BE2C (cell line): ENCODE data around the gene RAD23A.
"Not testable (repeated sequence)": the region's sequence is repeated elsewhere in the genome, so short reads cannot be mapped to it uniquely, and the experiment has no call there.

Experiments used
- DNase-seq: peaks from one replicate; pipeline ENCODE4 v3.0.0-alpha.2; 2020
- H3K27me3 ChIP-seq: fragments of 250-450 bp; sonication (Bioruptor Pico); 2 replicates; pipeline ENCODE4 v1.5.1; 2020; ENCODE audit warnings: mild to moderate bottlenecking
- H3K36me3 ChIP-seq: fragments of 250-450 bp; sonication (Bioruptor Pico); 2 replicates; pipeline ENCODE4 v1.5.1; 2020; ENCODE audit warnings: mild to moderate bottlenecking
- H3K4me1 ChIP-seq: fragments of 250-450 bp; sonication (Bioruptor Pico); 2 replicates; pipeline ENCODE4 v1.5.1; 2020
- H3K4me3 ChIP-seq: 2 replicates; pipeline ENCODE4 v1.5.1; 2011; ENCODE audit warnings: low read depth, low read length
- H3K9me3 ChIP-seq: fragments of 250-450 bp; sonication (Bioruptor Pico); 2 replicates; pipeline ENCODE4 v1.5.1; 2020
- CTCF ChIP-seq: IDR thresholded peaks from 2 replicates; pipeline ENCODE4 v1.5.1; 2012; ENCODE audit warnings: mild to moderate bottlenecking, low read depth, low read length

Gene RAD23A

DNA sequence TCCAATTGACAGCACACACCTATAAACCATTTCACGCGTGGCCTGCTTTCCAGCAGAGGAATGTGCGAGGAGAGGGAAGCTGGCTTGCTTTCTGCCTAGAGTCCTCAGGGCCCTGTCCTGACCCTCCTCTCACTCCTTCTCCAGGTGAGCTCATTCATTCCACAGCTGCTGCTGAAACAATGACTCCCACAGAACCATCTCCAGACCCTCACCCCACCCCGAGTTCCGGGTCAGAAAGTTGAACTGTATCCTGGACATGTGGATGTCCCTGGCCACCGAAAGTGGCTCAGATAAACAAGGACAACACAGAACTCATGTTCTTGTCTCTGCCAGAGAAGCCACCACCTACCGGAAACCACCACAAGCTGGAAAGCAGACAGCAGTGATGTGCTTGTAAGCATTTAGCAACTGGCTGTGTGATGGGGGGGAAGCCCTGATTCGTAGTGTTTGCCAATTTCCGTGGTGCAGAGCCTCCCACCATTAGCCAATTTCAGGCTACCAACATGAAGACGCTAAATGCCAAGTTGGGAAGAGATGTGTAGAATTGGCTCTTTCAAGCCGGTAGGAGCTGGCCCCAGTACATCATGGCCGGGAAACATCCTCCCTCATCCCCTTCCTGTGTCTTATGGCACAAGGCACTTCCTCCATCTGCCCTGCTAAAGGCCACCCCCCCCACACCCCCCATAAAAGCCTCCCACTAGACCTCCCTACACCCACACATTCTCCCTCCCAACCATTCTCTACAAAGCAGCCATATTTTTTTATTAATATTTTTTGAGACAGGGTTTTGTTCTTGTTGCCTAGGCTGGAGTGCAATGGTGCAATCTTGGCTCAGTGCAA, 31.6 kb upstream of the RAD23A start:
- no peak for DNase-seq

DNA sequence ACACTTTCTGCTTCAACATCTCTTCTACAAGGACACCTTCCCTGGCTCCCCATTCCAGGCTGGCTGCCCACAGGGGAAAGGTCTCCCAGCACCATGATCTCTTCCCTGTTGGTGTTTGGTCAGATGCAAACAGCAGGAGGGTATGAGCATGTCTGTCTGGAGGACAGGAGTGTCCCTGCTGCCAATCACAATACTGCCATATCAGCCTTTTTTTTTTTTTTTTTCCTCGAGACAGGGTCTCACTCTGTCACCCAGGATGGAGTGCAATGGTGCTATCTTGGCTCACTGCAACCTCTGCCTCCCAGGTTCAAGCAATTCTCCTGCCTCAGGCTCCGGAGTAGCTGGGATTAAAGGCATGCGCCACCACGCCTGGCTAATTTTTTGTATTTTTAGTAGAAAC, 29.8 kb upstream of the RAD23A start:
- peaks cover 11% of the 10 kb centered on the region for H3K4me1 ChIP-seq
- not testable (repeated sequence) for H3K9me3 ChIP-seq, H3K4me3 ChIP-seq, H3K36me3 ChIP-seq, H3K27me3 ChIP-seq, DNase-seq

More for the DNA sequence above, 31.6 kb upstream of the RAD23A start:
- Histone ChIP-seq H3K27me3 (no peaks in the 10 kb centered on the region), H3K9me3 (peaks cover 6% of the 10 kb centered on the region), H3K36me3 (no peaks in the 10 kb centered on the region), H3K4me3 (no peak overlapping the region), H3K4me1 (peaks cover 11% of the 10 kb centered on the region)
- TF ChIP-seq CTCF, result no peak

DNA sequence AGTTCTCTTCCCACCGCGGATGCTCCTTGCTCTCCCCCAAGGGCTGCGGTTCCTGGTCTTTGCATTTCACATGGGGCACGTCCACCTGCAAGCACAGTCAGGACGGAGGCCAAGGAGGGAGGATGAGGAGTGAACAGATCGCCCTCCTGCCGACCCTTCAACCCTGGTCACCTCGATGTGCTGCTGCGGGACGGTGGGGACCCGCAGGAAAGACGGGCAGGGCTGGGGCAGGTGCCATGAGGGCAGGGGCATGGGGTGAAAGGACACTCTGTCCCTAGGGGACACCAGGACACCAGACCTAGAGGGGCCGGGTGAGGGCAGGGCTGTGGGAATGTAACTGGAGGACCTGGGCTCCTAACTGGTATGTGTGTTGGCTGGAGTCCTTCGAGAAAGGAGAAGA, 27.4 kb upstream of the RAD23A start:
- Histone ChIP-seq H3K9me3 (peaks cover 6% of the 10 kb centered on the region), H3K27me3 (no peaks in the 10 kb centered on the region), H3K36me3 (peaks cover 10% of the 10 kb centered on the region), H3K4me1 (peaks cover 5% of the 10 kb centered on the region), H3K4me3 (no peak overlapping the region)
- TF ChIP-seq CTCF, result no peak
- DNase-seq, result no peak

DNA sequence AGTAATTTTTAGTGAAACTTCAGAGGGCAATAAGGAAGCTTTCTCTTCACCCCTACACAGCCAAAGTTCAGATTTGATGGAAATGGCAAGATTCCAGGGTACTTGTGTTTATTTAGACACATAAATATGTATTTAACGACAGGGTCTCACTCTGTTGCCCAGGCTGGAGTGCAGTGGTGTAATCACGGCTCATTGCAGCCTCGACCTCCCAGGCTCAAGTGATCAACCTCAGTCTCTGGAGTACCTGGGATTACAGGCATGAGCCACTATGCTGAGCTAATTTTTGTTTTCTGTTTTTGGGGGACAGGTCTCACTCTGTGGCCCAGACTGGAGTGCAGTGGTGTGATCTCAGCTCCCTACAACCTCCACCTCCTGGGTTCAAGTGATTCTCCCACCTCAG, 24.6 kb upstream of the RAD23A start:
- Histone ChIP-seq H3K4me1 (no peaks in the 10 kb centered on the region), H3K9me3 (peaks cover 6% of the 10 kb centered on the region), H3K36me3 (peaks cover 38% of the 10 kb centered on the region), H3K27me3 (no peaks in the 10 kb centered on the region), H3K4me3 (no peak overlapping the region)
- DNase-seq, result no peak
- TF ChIP-seq CTCF, result no peak

- Histone ChIP-seq H3K9me3 (peaks cover 6% of the 10 kb centered on the region), H3K4me3 (no peak overlapping the region), H3K4me1 (no peaks in the 10 kb centered on the region), H3K36me3 (peaks cover 56% of the 10 kb centered on the region), H3K27me3 (no peaks in the 10 kb centered on the region)
- no peak for TF ChIP-seq CTCF
- no peak for DNase-seq
Observed at GRCh38 chr19:12922959-12923358, 22.7 kb upstream of the RAD23A start.

DNA sequence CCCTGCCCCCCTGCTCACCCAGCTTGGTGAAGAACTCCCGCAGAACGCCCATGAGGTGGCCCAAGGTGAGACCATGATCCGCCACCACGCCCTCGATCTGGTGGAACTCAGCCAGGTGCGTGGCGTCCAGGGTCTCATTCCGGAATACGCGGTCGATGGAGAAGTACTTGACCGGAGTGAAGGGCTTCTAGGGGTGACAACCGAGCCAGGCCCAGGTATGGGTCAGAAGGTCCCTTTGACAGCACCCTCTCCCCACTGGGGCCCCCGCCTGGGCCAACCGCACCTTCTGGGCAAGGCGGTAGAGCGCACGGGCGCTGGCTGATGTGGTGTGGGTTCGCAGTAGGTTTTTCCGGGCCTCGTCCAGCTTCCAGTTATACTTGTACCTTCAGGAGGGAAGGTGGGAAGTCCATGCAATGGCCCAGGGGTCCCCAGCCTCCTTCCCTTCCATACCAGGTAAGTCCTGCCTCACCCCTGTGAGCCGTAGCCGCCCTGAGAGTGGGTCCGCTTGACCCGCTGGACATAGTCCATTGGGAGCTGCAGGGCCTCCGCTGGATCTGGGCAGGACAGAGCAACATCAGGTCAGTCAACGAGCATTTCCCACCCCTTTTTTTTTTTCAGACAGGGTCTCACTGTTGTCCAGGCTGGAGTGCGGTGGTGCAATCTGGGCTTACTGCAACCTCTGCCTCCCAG, 20.9 kb upstream of the RAD23A start:
- no peaks in the 10 kb centered on the region for H3K9me3 ChIP-seq
- no peak for TF ChIP-seq CTCF
- no peaks in the 10 kb centered on the region for H3K27me3 ChIP-seq
- no peaks in the 10 kb centered on the region for H3K4me1 ChIP-seq
- H3K36me3 ChIP-seq, result peaks cover 72% of the 10 kb centered on the region
- H3K4me3 ChIP-seq, result no peak overlapping the region
- DNase-seq, result no peak
